B cell (primary cell): ENCODE data around the gene MMP24. TPM values are rescaled to one million over a fixed set of nuclear protein-coding genes. Genes with fewer than 3 reads are reported as not detected.

Experiments
- ATAC-seq: fragments of 200-7000 bp; cut with Tn5 transposase; one replicate; pipeline ENCODE4 v1.10.0; 2021; ENCODE audit warnings: low read depth, mild to moderate bottlenecking, moderate number of reproducible peaks, moderate library complexity
- CTCF ChIA-PET: fragments of 350-600 bp; sonication (Branson Sonifier 250); formaldehyde crosslinking; loops from one replicate; lab custom pipeline; 2021; ENCODE audit warnings: antibody characterized with exemption, inconsistent platforms; lab: Charles Lee
- POLR2A ChIA-PET: fragments of 350-600 bp; sonication (Branson Sonifier 250); formaldehyde crosslinking; loops from one replicate; lab custom pipeline; 2021; ENCODE audit warnings: antibody characterized with exemption; lab: Charles Lee
- DNase-seq: peaks from one replicate; pipeline ENCODE4 v3.0.0; 2013
- H2AFZ ChIP-seq: 2 replicates; pipeline ENCODE4 v1.6.1; 2012; ENCODE audit warnings: mild to moderate bottlenecking, low read depth, low read length; ENCODE audit not compliant: insufficient read depth, poor library complexity, severe bottlenecking
- H3K27ac ChIP-seq, 2 donors: 1 replicate in 1 of 2; 2 replicates in 1 of 2; pipeline ENCODE4 v1.5.1; 2012 to 2013; ENCODE audit warnings: low read length in 2 of 2, mild to moderate bottlenecking in 2 of 2, moderate library complexity in 1 of 2
- H3K27me3 ChIP-seq, 4 experiments: fragments of 200-600 bp in 1 of 4; sonication (generic) in 1 of 4; replicated peaks in 1 of 4; 1 replicate in 2 of 4; 2 replicates in 2 of 4; pipeline versions ENCODE4 v1.6.1 to v1.7.0; 2013 to 2016; ENCODE audit warnings: low read length in 3 of 4, mild to moderate bottlenecking in 2 of 4, mixed read lengths in 1 of 4, moderate library complexity in 1 of 4; ENCODE audit not compliant: insufficient read depth in 4 of 4, control insufficient read depth in 3 of 4; ENCODE audit errors: control extremely low read depth in 1 of 4
- H3K36me3 ChIP-seq, 2 experiments: replicated peaks in 1 of 2; 1 replicate in 1 of 2; 2 replicates in 1 of 2; pipeline versions ENCODE4 v1.6.1 to v1.7.1; 2013; ENCODE audit warnings: low read length in 1 of 2; ENCODE audit not compliant: insufficient read depth in 2 of 2, control insufficient read depth in 1 of 2; ENCODE audit errors: control extremely low read depth in 1 of 2, extremely low read depth in 1 of 2
- H3K4me1 ChIP-seq, 2 donors: fragments of 200-600 bp in 1 of 2; sonication (generic) in 1 of 2; 1 replicate in 1 of 2; 2 replicates in 1 of 2; pipeline versions ENCODE4 v1.5.1 to v1.6.1; 2013 to 2017; ENCODE audit warnings: low read length in 2 of 2; ENCODE audit not compliant: control insufficient read depth in 2 of 2, insufficient read depth in 2 of 2
- H3K4me2 ChIP-seq: replicated peaks from 2 replicates; pipeline ENCODE3; 2012; ENCODE audit warnings: mild to moderate bottlenecking, low read depth, low read length; ENCODE audit not compliant: poor library complexity, severe bottlenecking
- H3K4me3 ChIP-seq, 5 experiments: fragments of 200-600 bp in 1 of 5; sonication (generic) in 1 of 5; 1 replicate in 3 of 5; 2 replicates in 2 of 5; pipeline versions ENCODE4 v1.5.1 to v1.7.0; 2011 to 2016; ENCODE audit warnings: low read length in 4 of 5, mild to moderate bottlenecking in 4 of 5, low read depth in 2 of 5, control low read depth in 1 of 5, moderate library complexity in 1 of 5; ENCODE audit not compliant: insufficient read depth in 1 of 5; ENCODE audit errors: control extremely low read depth in 1 of 5, extremely low read depth in 1 of 5
- H3K79me2 ChIP-seq: fragments of 200-600 bp; sonication (generic); one replicate; pipeline ENCODE4 v1.6.0; 2016; ENCODE audit warnings: low read length; ENCODE audit not compliant: control insufficient read depth, insufficient read depth
- H3K9ac ChIP-seq: fragments of 200-600 bp; sonication (generic); 2 replicates; pipeline ENCODE4 v1.6.1; 2017; ENCODE audit warnings: mild to moderate bottlenecking, low read length, moderate library complexity
- H3K9me3 ChIP-seq, 3 donors: one replicate each; pipeline versions ENCODE4 v1.6.1 to v1.7.1; 2013; ENCODE audit warnings: low read length in 2 of 3; ENCODE audit not compliant: control insufficient read depth in 2 of 3, insufficient read depth in 1 of 3; ENCODE audit errors: control extremely low read depth in 1 of 3
- H4K20me1 ChIP-seq: 2 replicates; pipeline ENCODE4 v1.6.0; 2012; ENCODE audit warnings: mild to moderate bottlenecking, low read length; ENCODE audit not compliant: insufficient read depth, control insufficient read depth, poor library complexity, severe bottlenecking
- H3K27ac Mint-ChIP-seq: one replicate; pipeline ENCODE4 v1.8.0; 2021; ENCODE audit warnings: mixed read lengths
- H3K27me3 Mint-ChIP-seq: one replicate; pipeline ENCODE4 v1.8.0; 2021; ENCODE audit warnings: mixed read lengths
- H3K4me1 Mint-ChIP-seq: one replicate; pipeline ENCODE4 v1.8.0; 2021; ENCODE audit warnings: mixed read lengths
- H3K4me3 Mint-ChIP-seq: one replicate; pipeline ENCODE4 v1.8.0; 2021; ENCODE audit warnings: mixed read lengths
- H3K9me3 Mint-ChIP-seq: one replicate; pipeline ENCODE4 v1.8.0; 2022; ENCODE audit warnings: mixed read lengths; ENCODE audit not compliant: insufficient read depth
- CTCF ChIP-seq: fragments of 200-600 bp; IDR thresholded peaks from one replicate; pipeline ENCODE4 v1.8.0; 2022; ENCODE audit warnings: antibody characterized with exemption, mild to moderate bottlenecking
- EZH2 ChIP-seq: IDR thresholded peaks from 2 replicates; pipeline ENCODE4 v1.6.1; 2012; ENCODE audit warnings: borderline replicate concordance, low read depth, mild to moderate bottlenecking, moderate library complexity, low read length; ENCODE audit not compliant: insufficient read depth, poor library complexity, severe bottlenecking
- WGBS: methylation state at CpG from one replicate; pipeline ENCODE4 v1.1.5; 2013; ENCODE audit warnings: missing lambda C conversion rate; ENCODE audit not compliant: insufficient coverage; 5-methylcytosine and 5-hydroxymethylcytosine counted together
- intact Hi-C: fragments of 100-400 bp; cut with micrococcal nuclease; formaldehyde crosslinking; loops from one replicate; pipeline ENCODE4 v1.10.0; 2022
- polyA plus RNA-seq: library from polyadenylated mRNA; depleted of rRNA; stranded (reverse); fragments of >200 nt; gene quantifications from 2 replicates; pipeline ENCODE4 v1.2.3, GENCODE V29; 2012
- total RNA-seq, 2 donors: library from RNA; stranded (reverse); fragments of 120-200 nt in 1 of 2; gene quantifications; 1 replicate in 1 of 2; 2 replicates in 1 of 2; pipeline versions ENCODE4 v1.2.3 to v1.2.4, GENCODE V29; 2013 to 2022

MMP24 gene
- total and polyA plus RNA-seq, 2 donors (not counting 1 experiment from before 2014, with no cell fraction given): not detected

GRCh38 chr20:35291654-35292503 lies 65.4 kb downstream of the MMP24 start, which contains the start of gene FAM83C:
FAM83C (minus strand) TSS chr20:35292425; CDS start chr20:35292304, 121 bp downstream.
- POLR2A ChIA-PET: no interaction called here
- no peaks in the 10 kb centered on the region for H3K9me3 ChIP-seq
- 89% methylated on average over 40 of the region's 40 CpGs for WGBS
- no peak within 1 kb of the TSS for H2AFZ ChIP-seq
- H3K27me3 ChIP-seq: peaks cover 0 to 12% (median 3%) of the 10 kb centered on the region in 4 experiments
- ATAC-seq (no peak), DNase-seq (no peak)
- H3K27ac ChIP-seq: no peak within 1 kb of the TSS
- Mint-ChIP-seq H3K4me1 (no peaks in the 10 kb centered on the region), H3K9me3 (no peaks in the 10 kb centered on the region), H3K27me3 (peaks cover 24% of the 10 kb centered on the region), H3K27ac (no peak within 1 kb of the TSS), H3K4me3 (no peak within 1 kb of the TSS)
- CTCF ChIA-PET: interaction anchor here (2.5 kb wide), 1 partner anchor 12 kb away, joined by 6 read pairs; no protein-coding TSS in a partner anchor
- H3K4me2 ChIP-seq: no peak within 1 kb of the TSS
- H3K4me3 ChIP-seq: no peak within 1 kb of the TSS
- intact Hi-C loops: no loop called here
- no peaks in the 10 kb centered on the region for H4K20me1 ChIP-seq
- TF ChIP-seq EZH2 (no peak), CTCF (no peak)
- no peaks in the 10 kb centered on the region for H3K36me3 ChIP-seq
- H3K79me2 ChIP-seq: no peaks in the 10 kb centered on the region
- H3K9ac ChIP-seq: no peak within 1 kb of the TSS
- H3K4me1 ChIP-seq: no peaks in the 10 kb centered on the region
